GOT3 (cell line): ENCODE measurements around the gene SPOCD1.
A peak's percentile ranks its signal among the peaks of the same experiment; 100 is the strongest.

Experiments used
- DNase-seq: peaks from one replicate; lab custom pipeline; 2025; ENCODE audit warnings: mixed read lengths; lab: John Stamatoyannopoulos, UW

Gene SPOCD1

GRCh38 chr1:31755850-31756492, 59.9 kb downstream of the SPOCD1 start:
- no peak for DNase-seq

- no peak for DNase-seq
Observed at GRCh38 chr1:31755197-31755611, 60.6 kb downstream of the SPOCD1 start.

DNA sequence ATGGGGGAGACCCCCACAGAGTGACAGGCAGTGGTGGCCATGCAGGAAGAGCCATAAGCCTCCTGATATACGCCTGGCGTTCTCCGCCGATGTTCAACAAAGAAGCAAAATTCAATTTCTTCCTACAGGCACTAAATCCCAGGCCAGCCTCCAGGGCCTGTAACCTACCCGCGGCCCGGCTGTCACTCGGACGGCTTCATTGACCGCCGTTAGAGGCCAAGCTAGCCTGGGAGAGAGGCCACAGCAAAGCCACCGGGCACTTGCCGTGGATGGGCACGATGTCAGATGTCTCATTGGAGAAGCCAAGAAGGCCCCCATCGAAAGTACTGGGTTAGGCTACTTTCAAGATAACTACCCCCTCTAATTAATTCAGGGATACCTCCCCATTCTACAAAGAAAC, 61.4 kb downstream of the SPOCD1 start:
- no peak for DNase-seq

- peak; percentile 33 for DNase-seq
Observed at GRCh38 chr1:31753707-31754349, 62.0 kb downstream of the SPOCD1 start.

DNA sequence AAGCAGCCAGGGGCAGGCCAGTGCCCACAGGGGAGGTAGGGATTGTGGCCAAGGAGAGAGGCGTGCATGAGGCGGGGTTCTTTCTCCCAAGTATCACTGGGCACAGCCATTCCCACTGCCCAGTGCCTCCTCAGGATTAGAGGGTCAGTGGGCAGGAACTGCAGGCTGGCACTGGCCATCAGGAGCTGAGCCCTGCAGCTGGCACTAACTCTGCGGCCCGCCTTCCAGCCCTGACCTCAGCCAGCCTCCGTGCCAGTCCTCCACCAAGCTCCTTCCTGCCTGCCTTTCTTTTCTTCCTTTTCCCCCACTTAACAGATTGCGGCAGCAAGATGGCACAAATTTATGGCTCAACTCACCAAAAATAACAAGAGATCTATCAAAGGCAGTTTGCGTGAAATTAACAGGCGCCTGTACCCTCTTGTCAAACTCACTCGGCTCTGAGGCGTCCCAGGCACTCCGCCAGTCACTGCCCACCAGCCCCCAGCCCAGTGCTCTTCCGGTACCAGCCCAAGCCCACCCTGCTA, 62.8 kb downstream of the SPOCD1 start:
- DNase-seq: no peak

GRCh38 chr1:31752258-31752657, 63.6 kb downstream of the SPOCD1 start:
- DNase-seq: no peak

DNA sequence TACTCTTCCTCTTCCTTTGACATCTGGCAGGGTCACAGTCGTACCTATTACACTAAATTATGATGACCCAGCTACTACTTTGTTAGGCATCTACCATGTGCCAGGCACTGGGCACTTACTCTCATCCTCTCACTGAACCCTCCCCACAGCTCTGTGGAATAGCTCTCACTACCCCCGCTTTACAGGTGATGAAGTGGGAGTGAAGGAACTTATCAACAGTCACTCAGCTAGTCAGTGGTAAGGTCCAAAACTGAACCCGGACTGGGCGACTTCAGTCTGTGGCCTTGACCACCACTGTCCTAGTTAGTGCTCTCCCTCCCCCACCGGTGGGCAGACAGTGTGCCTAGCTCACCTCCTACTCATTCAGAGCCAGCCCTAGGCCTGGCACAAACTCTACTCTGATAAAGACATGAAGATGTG, 64.0 kb downstream of the SPOCD1 start:
- no peak for DNase-seq

- no peak for DNase-seq
Observed at GRCh38 chr1:31750858-31751510, 64.8 kb downstream of the SPOCD1 start.

DNA sequence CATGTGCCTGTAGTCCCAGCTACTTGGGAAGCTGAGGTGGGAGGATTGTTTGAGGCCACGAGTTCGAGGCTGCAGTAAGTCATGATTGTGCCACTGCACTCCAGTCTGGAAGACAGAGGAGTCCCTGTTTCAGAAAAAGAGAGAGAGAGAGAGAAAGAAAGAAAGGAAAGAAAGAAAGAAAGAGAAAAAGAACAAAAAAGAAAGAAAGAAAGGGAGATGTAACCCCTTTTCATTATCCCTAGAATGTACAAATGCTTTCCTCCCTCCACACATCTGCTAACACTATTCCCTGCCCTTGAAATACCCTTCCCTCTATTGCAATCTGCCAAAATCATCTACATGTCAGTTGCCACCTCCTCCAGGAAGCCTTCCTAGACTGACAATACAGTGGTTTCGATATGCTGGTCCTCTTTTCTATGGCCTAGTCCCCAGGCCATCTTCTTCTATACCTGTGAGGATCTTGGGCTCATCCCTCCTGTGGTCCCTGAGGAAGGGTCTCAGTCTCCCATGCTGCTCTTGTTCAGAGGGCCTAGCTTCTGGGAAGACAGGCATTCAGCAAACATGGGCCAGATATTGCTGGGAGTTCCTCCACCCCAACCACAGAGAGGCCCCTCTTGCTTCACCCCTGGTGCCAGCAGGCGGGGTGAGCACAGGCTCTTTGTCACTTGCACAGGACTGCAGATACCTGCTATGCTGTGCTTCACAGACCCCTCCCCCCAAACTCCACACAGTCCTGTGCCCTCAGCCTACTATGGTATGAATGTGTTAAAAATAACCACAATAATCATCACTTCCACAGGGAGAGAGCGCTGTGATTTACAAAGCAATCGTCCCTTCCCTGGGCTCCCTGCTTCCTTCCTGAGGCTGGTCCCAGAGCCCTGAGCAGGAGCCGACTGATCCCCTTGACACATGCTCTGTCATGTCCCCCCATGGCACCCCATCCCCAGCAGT, 65.8 kb downstream of the SPOCD1 start:
- no peak for DNase-seq

DNA sequence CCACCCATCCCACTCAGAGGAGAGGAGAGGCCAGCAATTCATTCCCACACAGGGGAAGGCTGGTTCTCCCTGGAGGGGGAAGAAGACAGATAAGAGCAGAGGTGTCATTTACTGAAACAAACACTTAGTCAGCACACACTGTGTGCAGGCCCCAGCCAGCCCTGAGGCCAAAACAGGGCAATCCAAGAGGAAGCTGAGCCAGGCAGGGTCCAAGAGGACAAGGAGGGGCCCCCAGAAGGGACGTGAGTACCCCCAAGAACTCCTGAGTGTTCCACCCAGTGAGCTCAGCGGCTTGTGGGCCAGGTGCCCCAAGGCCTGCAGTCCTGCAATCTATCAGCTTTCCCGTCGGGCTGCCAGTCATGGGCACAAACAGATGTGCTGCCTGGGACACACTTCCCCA, 67.5 kb downstream of the SPOCD1 start:
- no peak for DNase-seq

DNA sequence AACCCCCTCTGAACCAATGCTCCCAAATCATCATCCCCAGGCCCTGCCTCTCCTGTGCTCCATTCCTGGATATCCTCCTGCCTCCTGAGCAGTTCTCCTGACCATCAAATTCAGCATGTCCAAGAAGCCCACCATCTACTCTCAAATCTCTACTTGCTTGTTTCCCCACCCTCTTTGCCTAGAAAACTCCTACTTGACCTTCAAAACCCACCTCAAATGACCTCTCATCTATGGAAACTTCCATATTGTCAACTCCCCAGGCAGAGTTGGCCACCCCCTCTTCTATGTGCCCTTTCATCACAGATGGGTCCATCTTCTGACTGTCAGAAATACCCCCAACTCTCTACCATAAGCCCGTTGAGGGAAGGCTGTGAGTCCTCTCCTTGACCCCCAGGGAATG, 68.5 kb downstream of the SPOCD1 start:
- no peak for DNase-seq

DNA sequence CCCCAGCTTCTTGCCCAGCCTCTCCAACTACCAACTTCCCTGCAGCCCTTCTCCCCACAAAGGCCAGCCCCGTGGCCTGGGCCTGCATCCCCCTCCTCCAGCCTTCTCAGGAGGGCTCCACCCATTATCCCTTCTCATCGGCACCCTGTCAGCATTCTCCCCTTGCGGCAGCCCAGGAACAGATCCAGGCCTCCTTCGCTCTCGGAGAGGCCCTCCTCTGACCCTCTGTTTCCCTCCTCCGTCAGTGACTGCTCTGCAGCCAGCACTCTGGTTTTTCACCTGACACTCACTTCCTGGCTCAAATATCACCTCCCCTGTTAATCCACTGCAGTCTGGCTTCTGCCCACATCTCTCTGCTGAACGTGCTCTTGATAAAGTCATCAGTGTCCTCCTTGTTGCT, 69.1 kb downstream of the SPOCD1 start:
- DNase-seq: no peak

DNA sequence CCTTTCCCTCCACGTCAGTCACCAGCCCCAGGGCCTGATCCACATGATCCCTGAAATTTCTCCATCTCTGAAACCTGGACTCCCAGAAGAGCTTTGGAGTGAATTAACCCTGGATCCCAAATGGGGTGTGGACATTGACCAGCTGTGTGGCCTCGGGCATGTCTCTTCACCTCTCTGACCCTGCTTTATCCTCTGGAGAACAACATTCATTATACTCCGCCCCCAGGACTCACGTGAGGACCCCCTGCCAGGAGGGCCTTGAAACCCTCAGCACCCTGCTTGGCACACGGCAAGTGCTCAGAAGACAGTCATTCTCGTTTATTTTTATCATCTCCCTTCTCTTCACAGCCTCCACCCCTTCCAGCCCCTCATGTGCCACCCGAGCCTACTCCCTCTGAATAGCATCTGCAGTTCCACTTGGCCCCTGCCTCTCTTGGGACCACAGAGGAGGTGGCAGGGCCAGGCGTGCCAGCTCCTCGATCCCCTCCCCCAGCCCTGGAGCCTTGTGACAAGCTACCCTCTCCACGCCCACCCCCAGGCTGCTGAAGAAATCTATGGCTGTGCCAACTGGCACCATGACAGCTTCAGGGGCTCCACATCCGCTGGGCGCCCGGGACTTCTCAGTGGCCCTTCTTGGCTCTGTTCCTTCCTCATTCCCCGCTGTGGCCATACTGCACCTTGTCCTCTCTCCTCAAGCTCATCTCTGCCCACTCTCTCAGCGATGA, 69.7 kb downstream of the SPOCD1 start:
- DNase-seq: no peak

DNA sequence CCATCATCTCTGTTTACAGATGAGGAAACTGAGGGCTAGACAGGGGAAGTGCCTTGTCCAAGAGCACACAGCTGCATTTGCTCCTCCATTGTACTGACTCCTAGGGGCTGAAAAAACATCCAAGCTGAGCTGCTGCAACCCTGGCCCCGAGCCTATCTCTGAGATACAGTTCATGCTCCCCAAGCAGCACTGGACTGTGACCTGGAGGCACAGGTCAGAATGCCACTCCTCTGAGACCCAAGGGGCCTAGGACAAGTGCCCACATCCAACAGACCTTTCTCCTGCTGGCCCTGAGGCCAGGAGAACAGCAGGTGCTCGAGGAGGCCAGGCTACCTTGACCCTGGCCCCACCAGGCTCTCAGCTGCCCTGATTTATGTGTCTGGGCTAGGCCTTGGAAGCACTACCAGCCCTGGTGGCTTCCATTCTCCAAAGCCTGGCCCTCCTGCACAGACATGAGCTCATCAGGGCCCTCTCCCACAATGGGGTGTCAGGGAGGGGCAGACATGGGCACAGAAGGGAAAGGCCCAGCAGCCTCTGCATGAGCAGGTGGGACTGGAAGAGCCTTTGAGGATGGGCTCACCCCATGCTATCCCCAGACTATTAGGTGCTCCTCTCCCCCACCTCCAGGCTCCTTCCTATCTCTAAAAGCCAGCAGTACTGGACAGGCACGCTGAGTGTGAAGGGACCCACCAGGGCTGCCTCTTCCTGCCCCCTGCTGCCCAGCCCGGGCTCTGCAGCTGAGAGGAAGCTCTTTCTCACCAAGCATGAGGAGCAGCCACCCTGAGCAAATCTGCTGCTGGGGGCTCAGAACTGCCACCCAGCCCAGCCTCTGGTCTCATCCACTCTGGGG, 70.5 kb downstream of the SPOCD1 start:
- no peak for DNase-seq

DNA sequence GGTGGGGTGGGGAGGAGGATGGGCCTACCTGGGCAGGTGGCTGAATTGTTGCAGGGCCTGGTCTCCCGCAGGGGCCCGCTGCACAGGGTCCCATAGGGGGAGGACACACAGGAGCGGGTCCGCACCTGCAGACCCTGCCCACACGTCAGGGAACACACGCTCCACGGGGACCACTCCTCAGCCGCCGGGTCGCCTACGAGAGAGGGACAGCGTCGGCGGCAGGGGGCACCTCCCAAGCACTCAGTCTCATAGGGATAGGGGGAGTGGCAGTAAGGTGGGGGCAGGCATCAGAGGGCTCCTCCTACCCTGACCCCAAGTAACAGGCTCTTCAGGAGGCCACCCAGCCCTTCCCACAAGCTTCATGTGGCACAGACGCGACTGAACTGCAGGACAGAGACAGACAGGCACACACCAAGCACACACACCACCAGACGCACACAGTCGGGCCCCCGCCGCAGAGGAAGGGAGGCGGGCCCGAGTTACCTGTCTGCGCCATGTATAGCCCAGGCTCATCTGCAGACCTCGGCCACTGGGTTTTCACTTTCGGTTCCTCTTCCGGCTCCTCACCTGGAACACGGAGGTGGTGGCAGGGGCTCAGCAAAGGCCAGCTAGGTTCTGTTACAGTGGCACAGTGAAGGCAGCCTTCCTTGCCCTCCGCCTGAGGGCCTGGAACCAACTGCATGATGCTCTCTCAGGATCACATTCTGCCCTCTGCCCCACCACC, 71.5 kb downstream of the SPOCD1 start:
- DNase-seq: no peak

DNA sequence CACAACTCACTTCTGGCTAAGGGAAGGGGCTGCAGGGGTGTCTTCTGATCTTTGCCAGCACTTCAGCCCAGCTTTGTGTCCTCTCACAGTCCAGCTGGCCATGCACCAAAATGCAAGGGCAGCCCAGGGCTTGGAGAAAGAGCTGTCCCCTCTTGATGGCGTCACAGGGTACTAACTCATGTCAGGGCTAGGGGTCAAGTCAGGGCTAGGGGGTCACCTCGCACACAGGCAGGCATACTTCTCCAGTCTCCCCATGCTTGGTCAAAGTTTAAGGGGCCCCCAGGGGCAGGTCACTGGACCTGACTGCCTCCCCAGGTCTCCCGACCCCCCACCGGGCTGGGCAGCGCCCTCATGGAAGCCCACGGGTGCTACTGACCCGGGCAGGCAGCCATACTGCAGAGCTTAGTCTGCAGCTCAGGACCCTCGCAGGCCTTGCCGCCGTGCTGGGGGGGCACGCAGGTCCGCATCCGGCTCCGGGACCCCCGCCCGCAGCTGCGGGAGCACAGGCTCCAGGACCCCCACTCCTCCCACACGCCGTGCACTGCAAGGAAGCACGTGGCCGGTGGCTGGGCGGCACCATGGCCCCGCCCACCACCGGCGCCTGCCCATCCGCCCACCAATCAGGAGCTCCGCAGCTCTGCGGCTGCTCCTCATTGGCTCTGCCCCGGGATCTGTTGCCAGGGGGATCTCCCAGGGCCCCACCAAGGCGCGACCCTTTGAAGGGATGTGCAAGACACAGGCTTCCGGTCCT, 73.2 kb downstream of the SPOCD1 start:
- no peak for DNase-seq
